ENCODE results near the gene LURAP1L. TPM values are rescaled to one million over a fixed set of nuclear protein-coding genes. Genes with fewer than 3 reads are reported as not detected.
A peak's percentile ranks its signal among the peaks of the same experiment; 100 is the strongest.

LURAP1L gene, protein sequence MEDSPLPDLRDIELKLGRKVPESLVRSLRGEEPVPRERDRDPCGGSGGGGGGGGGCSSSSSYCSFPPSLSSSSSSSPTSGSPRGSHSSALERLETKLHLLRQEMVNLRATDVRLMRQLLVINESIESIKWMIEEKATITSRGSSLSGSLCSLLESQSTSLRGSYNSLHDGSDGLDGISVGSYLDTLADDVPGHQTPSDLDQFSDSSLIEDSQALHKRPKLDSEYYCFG
- total RNA-seq (2014; rRNA removed; shearing (Covaris generic)), result not detected in 2 replicates
- total RNA-seq (2022), result not detected in 2 replicates
- Bru-seq, nascent RNA, result percentile 7 among the genes with signal in this experiment
- percentile 8 among the genes with signal in this experiment for BruChase-seq, experiment 1, labeled RNA remaining after a 6-hour chase
- percentile 10 among the genes with signal in this experiment for BruChase-seq, experiment 2, labeled RNA remaining after a 2-hour chase
- long read RNA-seq, result 0 reads

DNA sequence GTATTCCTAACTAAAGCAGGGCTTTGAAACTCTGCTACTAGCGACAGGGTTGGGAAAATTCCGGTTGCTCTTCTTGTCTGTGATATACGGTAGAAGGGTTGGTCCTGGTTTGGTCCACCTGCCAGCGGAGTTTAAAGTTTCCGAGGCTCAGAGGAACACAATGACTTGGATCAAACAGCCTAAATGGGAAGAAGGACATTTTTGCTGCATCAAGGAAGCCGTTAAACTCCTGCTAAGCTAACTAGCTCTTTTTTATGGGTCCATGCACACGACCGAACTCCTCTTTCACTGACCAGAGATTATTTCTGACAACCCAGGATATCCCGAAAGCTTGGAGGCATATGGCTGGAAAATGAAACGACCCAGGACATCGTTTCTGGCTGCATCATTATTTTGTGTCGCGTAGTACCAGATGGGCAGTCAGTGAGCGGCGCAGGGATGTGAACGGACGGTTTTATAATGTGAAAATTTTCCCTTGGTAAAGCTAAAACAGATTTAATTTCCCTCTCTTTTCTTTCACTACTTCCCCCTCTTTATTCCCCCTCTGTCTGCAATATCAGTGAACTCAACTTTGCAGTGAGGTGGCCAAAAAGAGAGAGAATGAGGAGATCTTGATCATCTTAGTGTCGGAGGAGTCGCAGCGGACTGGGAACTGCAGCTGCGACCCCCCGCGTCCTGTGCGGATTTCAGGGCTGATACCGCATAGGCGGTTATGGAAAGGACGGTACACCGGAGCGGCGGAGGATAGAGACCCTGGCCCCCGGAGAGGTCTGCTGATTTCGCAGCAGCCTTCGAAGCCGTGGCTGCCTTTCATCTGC, at the start of gene LURAP1L:
Gene LURAP1L, plus strand, starts transcription at position 160 of the 818 bp plus-strand sequence. CDS start 696 bp downstream, outside the sequence.
- no peak for TF ChIP-seq EZH2phosphoT487 (IDR thresholded peaks at IDR 0.05; ENCODE audit: borderline replicate concordance, low read depth, low read length)
- TF ChIP-seq, protein P1, sequence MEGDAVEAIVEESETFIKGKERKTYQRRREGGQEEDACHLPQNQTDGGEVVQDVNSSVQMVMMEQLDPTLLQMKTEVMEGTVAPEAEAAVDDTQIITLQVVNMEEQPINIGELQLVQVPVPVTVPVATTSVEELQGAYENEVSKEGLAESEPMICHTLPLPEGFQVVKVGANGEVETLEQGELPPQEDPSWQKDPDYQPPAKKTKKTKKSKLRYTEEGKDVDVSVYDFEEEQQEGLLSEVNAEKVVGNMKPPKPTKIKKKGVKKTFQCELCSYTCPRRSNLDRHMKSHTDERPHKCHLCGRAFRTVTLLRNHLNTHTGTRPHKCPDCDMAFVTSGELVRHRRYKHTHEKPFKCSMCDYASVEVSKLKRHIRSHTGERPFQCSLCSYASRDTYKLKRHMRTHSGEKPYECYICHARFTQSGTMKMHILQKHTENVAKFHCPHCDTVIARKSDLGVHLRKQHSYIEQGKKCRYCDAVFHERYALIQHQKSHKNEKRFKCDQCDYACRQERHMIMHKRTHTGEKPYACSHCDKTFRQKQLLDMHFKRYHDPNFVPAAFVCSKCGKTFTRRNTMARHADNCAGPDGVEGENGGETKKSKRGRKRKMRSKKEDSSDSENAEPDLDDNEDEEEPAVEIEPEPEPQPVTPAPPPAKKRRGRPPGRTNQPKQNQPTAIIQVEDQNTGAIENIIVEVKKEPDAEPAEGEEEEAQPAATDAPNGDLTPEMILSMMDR (conservative IDR thresholded peaks at IDR 0.05; ENCODE audit: low read length), result no peak
- Histone ChIP-seq H3K4me2 (ENCODE audit: low read length) (no peak within 1 kb of the TSS), H4K20me1 (ENCODE audit: insufficient read depth, low read length) (no peaks in the 10 kb centered on the region), H2AFZ (ENCODE audit: low read length) (no peak within 1 kb of the TSS), H3K4me1 (ENCODE audit: insufficient read depth, low read length, poor library complexity, severe bottlenecking) (no peaks in the 10 kb centered on the region), H3K4me3 (ENCODE audit: low read depth, low read length, poor library complexity, severe bottlenecking) (no peak within 1 kb of the TSS), H3K9me3 (ENCODE audit: low read length) (no peaks in the 10 kb centered on the region), H3K79me2 (ENCODE audit: insufficient read depth, low read depth, low read length) (no peaks in the 10 kb centered on the region), H3K9me2 (ENCODE audit: insufficient read depth, low read length) (no peaks in the 10 kb centered on the region), H3K27ac (ENCODE audit: low read depth, low read length, poor library complexity, severe bottlenecking) (no peak within 1 kb of the TSS), H3K36me3 (ENCODE audit: insufficient read depth, low read length) (no peaks in the 10 kb centered on the region)
- POLR2A ChIA-PET, result no interaction called here
- BruUV-seq (replicated peaks), result no TSS peak
- intact Hi-C loops (cut with micrococcal nuclease; ENCODE audit: unreplicated experiment), result no loop called here
- CTCF ChIA-PET (ENCODE audit: unreplicated experiment), result no interaction called here
- no peak for DNase-seq (ENCODE audit: low spot score)

GRCh38 chr9:12726795-12727194, 48.0 kb upstream of the LURAP1L start:
- no peak overlapping the region for H3K27ac ChIP-seq (ENCODE audit: low read depth, low read length, poor library complexity, severe bottlenecking)
- no peaks in the 10 kb centered on the region for H3K4me1 ChIP-seq (ENCODE audit: insufficient read depth, low read length, poor library complexity, severe bottlenecking)
- DNase-seq (ENCODE audit: low spot score), result no peak
- no peak overlapping the region for H2AFZ ChIP-seq (ENCODE audit: low read length)
- ChIA-PET POLR2A (interaction anchor here (0.7 kb wide), 1 partner anchor 63 kb away, joined by 3 read pairs; no protein-coding TSS in a partner anchor), CTCF (ENCODE audit: unreplicated experiment) (no interaction called here)
- no peaks in the 10 kb centered on the region for H3K36me3 ChIP-seq (ENCODE audit: insufficient read depth, low read length)
- H3K4me3 ChIP-seq (ENCODE audit: low read depth, low read length, poor library complexity, severe bottlenecking), result no peak overlapping the region
- no TSS peak for BruUV-seq (replicated peaks)
- no peaks in the 10 kb centered on the region for H3K9me2 ChIP-seq (ENCODE audit: insufficient read depth, low read length)
- intact Hi-C loops (cut with micrococcal nuclease; ENCODE audit: unreplicated experiment), result no loop called here
- H3K79me2 ChIP-seq (ENCODE audit: insufficient read depth, low read depth, low read length), result no peaks in the 10 kb centered on the region
- TF ChIP-seq EZH2phosphoT487 (IDR thresholded peaks at IDR 0.05; ENCODE audit: borderline replicate concordance, low read depth, low read length), result no peak
- TF ChIP-seq, protein P1 (conservative IDR thresholded peaks at IDR 0.05; ENCODE audit: low read length), result no peak
- H3K9me3 ChIP-seq (ENCODE audit: low read length), result no peaks in the 10 kb centered on the region
- H4K20me1 ChIP-seq (ENCODE audit: insufficient read depth, low read length), result no peaks in the 10 kb centered on the region
- no peak overlapping the region for H3K4me2 ChIP-seq (ENCODE audit: low read length)

All from OCI-LY7 (cell line).